HepG2 (cell line): Measurements from ENCODE around the gene CRISPLD2. TPM values are rescaled to one million over a fixed set of nuclear protein-coding genes. Genes with fewer than 3 reads are reported as not detected.

Experiments
- CEBPB ChIP-seq: IDR thresholded peaks from 2 replicates; pipeline ENCODE4 v1.6.1; 2011; ENCODE audit warnings: low read depth, low read length, improper control_type of control experiment, borderline replicate concordance
- CREM ChIP-seq, 2 experiments: sonication (generic) in 1 of 2; formaldehyde crosslinking in 1 of 2; IDR thresholded peaks; 2 replicates each; pipeline versions ENCODE4 v1.4.0 to v1.6.1; 2016 to 2020; ENCODE audit warnings: antibody characterized with exemption in 1 of 2, mild to moderate bottlenecking in 1 of 2, missing genetic modification reagents in 1 of 2
- DNMT1 ChIP-seq: sonication (generic); formaldehyde crosslinking; IDR thresholded peaks from 2 replicates; pipeline ENCODE4 v1.5.1; 2020; ENCODE audit warnings: mild to moderate bottlenecking, missing genetic modification reagents
- MIER2 ChIP-seq: IDR thresholded peaks from 2 replicates; pipeline ENCODE4 v1.6.1; 2016; ENCODE audit warnings: missing biosample characterization, missing genetic modification reagents
- MXI1 ChIP-seq: IDR thresholded peaks from 3 replicates; pipeline ENCODE4 v1.6.1; 2012; ENCODE audit warnings: low read depth, low read length, inconsistent platforms, borderline replicate concordance
- NCOR1 ChIP-seq: fragments of 200-600 bp; sonication (generic); IDR thresholded peaks from 2 replicates; pipeline ENCODE4 v1.7.0; 2017; ENCODE audit warnings: antibody characterized with exemption, low read length, borderline replicate concordance
- PRDM10 ChIP-seq: sonication (generic); formaldehyde crosslinking; IDR thresholded peaks from 2 replicates; pipeline ENCODE4 v1.4.0; 2020; ENCODE audit warnings: low read depth, missing genetic modification reagents
- SRY ChIP-seq: sonication (generic); formaldehyde crosslinking; IDR thresholded peaks from 2 replicates; pipeline ENCODE4 v1.8.0; 2022; ENCODE audit warnings: mild to moderate bottlenecking, missing genetic modification reagents
- TFAP4 ChIP-seq: sonication (generic); IDR thresholded peaks from 2 replicates; pipeline ENCODE4 v1.6.1; 2016; ENCODE audit warnings: low read depth, borderline replicate concordance
- ZBTB7B ChIP-seq: sonication (generic); formaldehyde crosslinking; IDR thresholded peaks from 2 replicates; pipeline ENCODE4 v1.4.0; 2020; ENCODE audit warnings: missing genetic modification reagents
- ZFX ChIP-seq: sonication (generic); formaldehyde crosslinking; IDR thresholded peaks from 2 replicates; pipeline ENCODE4 v1.4.0; 2020; ENCODE audit warnings: mild to moderate bottlenecking, low read depth, missing genetic modification reagents, moderate library complexity
- ZMYM3 ChIP-seq: sonication (generic); formaldehyde crosslinking; IDR thresholded peaks from 2 replicates; pipeline ENCODE4 v1.5.1; 2020; ENCODE audit warnings: mild to moderate bottlenecking, missing genetic modification reagents
- ZNF281 ChIP-seq: sonication (generic); formaldehyde crosslinking; IDR thresholded peaks from 2 replicates; pipeline ENCODE4 v1.4.0; 2020; ENCODE audit warnings: missing genetic modification reagents, borderline replicate concordance
- ZNF3 ChIP-seq: IDR thresholded peaks from 2 replicates; pipeline ENCODE4 v1.7.0; 2017; ENCODE audit warnings: inconsistent platforms
- ZNF414 ChIP-seq: sonication (generic); formaldehyde crosslinking; IDR thresholded peaks from 2 replicates; pipeline ENCODE4 v1.5.0; 2020; ENCODE audit warnings: missing genetic modification reagents
- ZNF460 ChIP-seq: sonication (generic); formaldehyde crosslinking; IDR thresholded peaks from 2 replicates; pipeline ENCODE4 v1.5.1; 2020; ENCODE audit warnings: missing genetic modification reagents, mild to moderate bottlenecking, borderline replicate concordance
- ZNF724P ChIP-seq: sonication (generic); formaldehyde crosslinking; IDR thresholded peaks from 2 replicates; pipeline ENCODE4 v1.8.0; 2022; ENCODE audit warnings: missing genetic modification reagents, borderline replicate concordance
- ZNF75D ChIP-seq: sonication (generic); formaldehyde crosslinking; IDR thresholded peaks from 2 replicates; pipeline ENCODE4 v1.8.1; 2023; ENCODE audit warnings: missing genetic modification reagents, mild to moderate bottlenecking, borderline replicate concordance
- polyA plus RNA-seq, 8 experiments: library from polyadenylated mRNA; depleted of rRNA in 3 of 8; stranded (reverse) in 7 of 8; unstranded in 1 of 8; fragments of >200 nt; fragmentation: Illumina TruSeq in 4 of 8; extraction: Trizol in 4 of 8; gene quantifications; 2 replicates each; pipeline versions ENCODE4 v1.2.1 to v1.2.3, GENCODE V29; 2011 to 2016; ENCODE audit warnings: low read depth in 4 of 8, missing spikeins in 1 of 8, mixed read lengths in 1 of 8; ENCODE audit not compliant: insufficient read depth in 1 of 8
- total RNA-seq, 5 experiments: library from RNA; depleted of rRNA; stranded (reverse); fragments of >200 nt; fragmentation: Illumina TruSeq; extraction: Trizol; gene quantifications; 2 replicates each; pipeline ENCODE4 v1.2.3, GENCODE V29; 2016; ENCODE audit warnings: low read depth in 1 of 5
- TF ChIP-seq, protein P1 (sequence below): sonication (generic); formaldehyde crosslinking; IDR thresholded peaks from 2 replicates; pipeline ENCODE4 v1.4.0; 2020; ENCODE audit warnings: missing genetic modification reagents
- TF ChIP-seq, protein P2 (sequence below): IDR thresholded peaks from 2 replicates; pipeline ENCODE4 v1.6.1; 2016; ENCODE audit warnings: low read depth, borderline replicate concordance

CRISPLD2 gene
- total and polyA plus RNA-seq, 2 of the 13 experiments (the other 11 are each of a cell fraction or from before 2014, with no cell fraction given) = 0.04 to 0.31 TPM

DNA sequence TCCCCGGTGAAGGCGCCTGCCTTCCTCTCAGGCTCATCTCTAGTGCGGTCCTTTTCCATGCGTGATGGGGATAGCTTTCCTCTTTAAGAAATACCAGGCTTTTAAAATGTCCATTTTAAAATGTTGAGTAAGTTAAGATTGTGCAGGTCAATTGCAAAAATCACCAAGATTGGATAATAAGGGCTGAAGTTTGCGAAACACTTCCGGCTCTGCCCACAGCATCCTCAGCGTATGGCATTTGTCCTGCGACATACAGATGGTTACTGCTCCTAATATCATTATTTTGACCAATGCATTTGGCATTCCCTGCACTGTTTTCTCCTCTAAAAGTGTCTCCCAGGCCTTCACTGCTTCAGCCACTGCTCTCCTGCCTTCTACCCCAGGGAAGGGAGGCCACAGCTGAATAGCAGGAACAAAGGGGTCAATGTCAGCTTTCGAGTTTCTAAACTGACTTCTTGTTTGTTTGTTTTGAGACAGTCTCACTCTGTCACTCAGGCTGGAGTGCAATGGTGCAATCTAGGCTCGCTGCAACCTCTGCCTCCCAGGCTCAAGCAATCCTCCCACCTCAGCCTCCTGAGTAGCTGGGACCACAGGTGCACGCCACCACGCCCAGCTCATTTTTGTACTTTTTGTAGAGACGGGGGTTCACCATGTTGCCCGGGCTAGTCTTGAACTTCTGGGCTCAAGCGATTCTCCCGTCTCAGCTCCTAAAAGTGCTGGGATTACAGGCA, 91.9 kb downstream of the CRISPLD2 start (continued):
- TF ChIP-seq ZNF281 (CRISPR knock-in tag) (no peak), PRDM10 (CRISPR knock-in tag) (no peak), CREM (IDR thresholded peaks at IDR 0.05) (no peak), CREM (CRISPR knock-in tag; IDR thresholded peaks at IDR 0.05) (no peak), TFAP4 (no peak), ZNF724P (CRISPR knock-in tag) (no peak), CEBPB (peak; percentile 58), MIER2 (no peak), ZFX (CRISPR knock-in tag) (0 out of 2 replicates have a peak, but pooled peaks have one; percentile 20), ZNF460 (CRISPR knock-in tag) (peak; percentile 86), MXI1 (no peak), NCOR1 (no peak), ZBTB7B (no peak), ZNF414 (CRISPR knock-in tag) (no peak), ZNF75D (CRISPR knock-in tag) (no peak), SRY (CRISPR knock-in tag) (no peak), ZMYM3 (CRISPR knock-in tag) (peak; percentile 76), ZNF3 (peak; percentile 93), DNMT1 (CRISPR knock-in tag) (no peak)
- TF ChIP-seq, protein P1, sequence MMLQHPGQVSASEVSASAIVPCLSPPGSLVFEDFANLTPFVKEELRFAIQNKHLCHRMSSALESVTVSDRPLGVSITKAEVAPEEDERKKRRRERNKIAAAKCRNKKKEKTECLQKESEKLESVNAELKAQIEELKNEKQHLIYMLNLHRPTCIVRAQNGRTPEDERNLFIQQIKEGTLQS (CRISPR knock-in tag) = no peak
- TF ChIP-seq, protein P2, sequence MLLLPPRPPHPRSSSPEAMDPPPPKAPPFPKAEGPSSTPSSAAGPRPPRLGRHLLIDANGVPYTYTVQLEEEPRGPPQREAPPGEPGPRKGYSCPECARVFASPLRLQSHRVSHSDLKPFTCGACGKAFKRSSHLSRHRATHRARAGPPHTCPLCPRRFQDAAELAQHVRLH = no peak
